ENCODE results near the gene PKD2L1.

Gene PKD2L1

DNA sequence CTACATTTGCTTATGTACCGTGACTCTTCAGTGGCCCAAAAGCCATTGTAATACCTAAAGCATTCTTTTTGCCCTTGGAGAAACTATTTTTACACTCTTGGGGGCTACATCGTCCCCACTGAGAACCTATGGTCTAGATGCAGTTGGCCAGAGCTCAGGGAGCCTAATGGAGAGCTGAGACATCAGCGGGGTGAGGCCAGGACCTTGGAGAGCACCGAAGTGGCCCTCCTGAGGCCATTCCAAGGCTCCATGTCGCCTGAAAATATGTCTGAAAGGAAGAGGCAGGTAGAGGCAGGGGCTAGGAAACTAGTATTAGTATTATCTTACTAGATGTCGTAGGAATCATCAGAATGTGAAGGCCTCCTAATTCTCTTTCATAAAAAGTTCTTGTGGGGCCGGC is 4.9 kb downstream of the PKD2L1 start:
- Histone ChIP-seq H4K20me1 (ENCODE audit: low read depth, low read length) (no peaks in the 10 kb centered on the region), H3K4me2 (ENCODE audit: low read depth, low read length, poor library complexity, severe bottlenecking) (no peak overlapping the region), H3K9ac (ENCODE audit: low read length) (no peak overlapping the region), H3K36me3 (ENCODE audit: low read length) (no peaks in the 10 kb centered on the region), H3K27ac (ENCODE audit: low read depth, low read length) (no peak overlapping the region), H3K9me2 (replicated peaks; ENCODE audit: insufficient read depth, low read length) (no peaks in the 10 kb centered on the region), H3K4me3 (ENCODE audit: insufficient read depth, low read length, poor library complexity, severe bottlenecking) (no peak overlapping the region), H3K27me3 (ENCODE audit: low read length) (no peaks in the 10 kb centered on the region), H3K9me3 (ENCODE audit: insufficient read depth, low read length) (no peaks in the 10 kb centered on the region), H2AFZ (ENCODE audit: low read depth, low read length, severe bottlenecking) (no peak overlapping the region), H3K79me2 (ENCODE audit: insufficient read depth, low read length) (no peaks in the 10 kb centered on the region), H3F3A (ENCODE audit: insufficient read depth) (no peaks in the 10 kb centered on the region)
- TF ChIP-seq EZH2phosphoT487 (conservative IDR thresholded peaks at IDR 0.05; ENCODE audit: low read length) (no peak), CTCF (IDR thresholded peaks at IDR 0.05; ENCODE audit: insufficient read depth, low read length, poor library complexity, severe bottlenecking) (no peak)

- Histone ChIP-seq H3F3A (ENCODE audit: insufficient read depth) (no peaks in the 10 kb centered on the region), H2AFZ (ENCODE audit: low read depth, low read length, severe bottlenecking) (no peak overlapping the region), H3K9ac (ENCODE audit: low read length) (no peak overlapping the region), H3K4me3 (ENCODE audit: insufficient read depth, low read length, poor library complexity, severe bottlenecking) (no peak overlapping the region), H3K27me3 (ENCODE audit: low read length) (no peaks in the 10 kb centered on the region), H3K9me3 (ENCODE audit: insufficient read depth, low read length) (no peaks in the 10 kb centered on the region), H3K4me2 (ENCODE audit: low read depth, low read length, poor library complexity, severe bottlenecking) (no peak overlapping the region), H3K79me2 (ENCODE audit: insufficient read depth, low read length) (no peaks in the 10 kb centered on the region), H3K36me3 (ENCODE audit: low read length) (no peaks in the 10 kb centered on the region), H3K27ac (ENCODE audit: low read depth, low read length) (no peak overlapping the region), H3K9me2 (replicated peaks; ENCODE audit: insufficient read depth, low read length) (no peaks in the 10 kb centered on the region), H4K20me1 (ENCODE audit: low read depth, low read length) (no peaks in the 10 kb centered on the region)
- TF ChIP-seq EZH2phosphoT487 (conservative IDR thresholded peaks at IDR 0.05; ENCODE audit: low read length) (no peak), CTCF (IDR thresholded peaks at IDR 0.05; ENCODE audit: insufficient read depth, low read length, poor library complexity, severe bottlenecking) (no peak)
Measured at GRCh38 chr10:100319707-100320402, 10.2 kb downstream of the PKD2L1 start.

GRCh38 chr10:100318207-100318606 is 11.8 kb downstream of the PKD2L1 start:
- no peak overlapping the region for H3K9ac ChIP-seq (ENCODE audit: low read length)
- H3K27ac ChIP-seq (ENCODE audit: low read depth, low read length), result no peak overlapping the region
- no peaks in the 10 kb centered on the region for H3F3A ChIP-seq (ENCODE audit: insufficient read depth)
- H2AFZ ChIP-seq (ENCODE audit: low read depth, low read length, severe bottlenecking), result no peak overlapping the region
- no peaks in the 10 kb centered on the region for H4K20me1 ChIP-seq (ENCODE audit: low read depth, low read length)
- TF ChIP-seq CTCF (IDR thresholded peaks at IDR 0.05; ENCODE audit: insufficient read depth, low read length, poor library complexity, severe bottlenecking) (no peak), EZH2phosphoT487 (conservative IDR thresholded peaks at IDR 0.05; ENCODE audit: low read length) (no peak)
- no peaks in the 10 kb centered on the region for H3K79me2 ChIP-seq (ENCODE audit: insufficient read depth, low read length)
- H3K9me2 ChIP-seq (replicated peaks; ENCODE audit: insufficient read depth, low read length), result no peaks in the 10 kb centered on the region
- H3K27me3 ChIP-seq (ENCODE audit: low read length), result 0 out of 2 replicates have a peak, but pooled peaks cover 3% of the 10 kb centered on the region
- no peak overlapping the region for H3K4me2 ChIP-seq (ENCODE audit: low read depth, low read length, poor library complexity, severe bottlenecking)
- no peaks in the 10 kb centered on the region for H3K36me3 ChIP-seq (ENCODE audit: low read length)
- no peak overlapping the region for H3K4me3 ChIP-seq (ENCODE audit: insufficient read depth, low read length, poor library complexity, severe bottlenecking)
- no peaks in the 10 kb centered on the region for H3K9me3 ChIP-seq (ENCODE audit: insufficient read depth, low read length)
